K562 (cell line): Measurements from ENCODE around the gene ANKRD23. TPM values are rescaled to one million over a fixed set of nuclear protein-coding genes. Genes with fewer than 3 reads are reported as not detected.

Source experiments
- ATAC-seq: fragments of 200-7000 bp; cut with Tn5 transposase; 3 replicates; pipeline ENCODE4 v1.9.1; 2020; ENCODE audit warnings: moderate library complexity
- BruUV-seq: library from RNA; stranded (reverse); fragments of 400-500 nt; replicated peaks from 2 replicates; lab custom pipeline; 2021; lab: Mats Ljungman, UMichigan
- CTCF ChIA-PET: fragments of 300-600 bp; formaldehyde crosslinking; extraction: SDS; loops from one replicate; lab custom pipeline; 2021; ENCODE audit warnings: low intra/inter-chr PET ratio; lab: Yijun Ruan, JAX
- POLR2A ChIA-PET: fragments of 300-600, 350-650 bp; sonication (Branson Sonifier 250); formaldehyde crosslinking; extraction: SDS; loops from one replicate; lab custom pipeline; 2021; ENCODE audit warnings: antibody characterized with exemption, inconsistent platforms; lab: Yijun Ruan, JAX
- DNase-seq, 4 experiments: peaks; one replicate each; pipeline versions ENCODE4 v3.0.0 to v3.0.0-alpha.2; 2011 to 2018; ENCODE audit warnings: low spot score in 3 of 4, mixed read lengths in 3 of 4; ENCODE audit errors: extremely low read depth in 1 of 4
- FAIRE-seq: peaks from 2 replicates; lab custom pipeline; 2011; peaks lifted over from hg19 to GRCh38; lab: Jason Lieb, UNC
- H2AFZ ChIP-seq: 2 replicates; pipeline ENCODE4 v1.6.0; 2011; ENCODE audit warnings: low read depth, low read length, control low read depth, inconsistent platforms
- H3K27ac ChIP-seq: fragments of 200-600 bp; 3 replicates; pipeline ENCODE4 v1.8.0; 2011; ENCODE audit warnings: low read depth, mild to moderate bottlenecking, control low read depth, inconsistent platforms, low read length, moderate library complexity, mixed read lengths; ENCODE audit errors: extremely low read depth
- H3K27me3 ChIP-seq, 2 experiments: fragments of 300-600 bp in 1 of 2; 2 replicates in 1 of 2; 3 replicates in 1 of 2; pipeline versions ENCODE4 v1.6.0 to v1.8.0; 2011; ENCODE audit warnings: inconsistent platforms in 2 of 2, low read length in 2 of 2, mild to moderate bottlenecking in 1 of 2, mixed read lengths in 1 of 2, moderate library complexity in 1 of 2; ENCODE audit not compliant: control insufficient read depth in 2 of 2, insufficient read depth in 2 of 2
- H3K36me3 ChIP-seq: fragments of 300-600 bp; 3 replicates; pipeline ENCODE4 v1.8.0; 2011; ENCODE audit warnings: mild to moderate bottlenecking, low read length, inconsistent platforms; ENCODE audit not compliant: control insufficient read depth, insufficient read depth
- H3K4me1 ChIP-seq, 2 experiments: fragments of 200-600 bp in 1 of 2; replicated peaks in 1 of 2; 2 replicates in 1 of 2; 3 replicates in 1 of 2; pipeline versions ENCODE4 v1.5.1 to v1.8.0; 2011; ENCODE audit warnings: inconsistent platforms in 2 of 2, low read length in 2 of 2, mild to moderate bottlenecking in 1 of 2, mixed read lengths in 1 of 2, moderate library complexity in 1 of 2; ENCODE audit not compliant: control insufficient read depth in 2 of 2, insufficient read depth in 2 of 2
- H3K4me2 ChIP-seq: 2 replicates; pipeline ENCODE4 v1.6.1; 2011; ENCODE audit warnings: low read length, control low read depth, inconsistent platforms, mixed read lengths; ENCODE audit not compliant: insufficient read depth
- H3K4me3 ChIP-seq: fragments of 200-600 bp; sonication (generic), shearing (Covaris generic); 2 replicates; pipeline ENCODE4 v1.5.1; 2016; ENCODE audit warnings: control low read depth, inconsistent platforms
- H3K79me2 ChIP-seq: fragments of 200-600 bp; 3 replicates; pipeline ENCODE4 v1.8.0; 2011; ENCODE audit warnings: low read length, inconsistent platforms; ENCODE audit not compliant: control insufficient read depth, insufficient read depth
- H3K9ac ChIP-seq, 2 experiments: 2 replicates each; pipeline versions ENCODE4 v1.6.0 to v1.6.1; 2011; ENCODE audit warnings: low read depth in 2 of 2, low read length in 2 of 2, control low read depth in 1 of 2, inconsistent platforms in 1 of 2, mild to moderate bottlenecking in 1 of 2, mixed read lengths in 1 of 2; ENCODE audit not compliant: insufficient read depth in 1 of 2
- H3K9me1 ChIP-seq: one replicate; pipeline ENCODE4 v1.6.0; 2011; ENCODE audit warnings: inconsistent platforms, mild to moderate bottlenecking, low read length, moderate library complexity; ENCODE audit not compliant: control insufficient read depth, insufficient read depth
- H3K9me3 ChIP-seq: replicated peaks from 2 replicates; pipeline ENCODE4 v1.5.1; 2011; ENCODE audit warnings: low read depth, low read length, inconsistent platforms; ENCODE audit not compliant: control insufficient read depth, insufficient read depth
- H4K20me1 ChIP-seq: replicated peaks from 2 replicates; pipeline ENCODE4 v1.6.1; 2011; ENCODE audit warnings: low read length, inconsistent platforms, mixed read lengths; ENCODE audit not compliant: control insufficient read depth, insufficient read depth
- BRF1 ChIP-seq: IDR thresholded peaks from 3 replicates; pipeline ENCODE4 v1.6.1; 2011; ENCODE audit warnings: borderline replicate concordance, mild to moderate bottlenecking; ENCODE audit not compliant: insufficient read length; ENCODE audit errors: extremely low read depth
- CEBPB ChIP-seq: fragments of 450-650 bp; IDR thresholded peaks from 2 replicates; pipeline ENCODE4 v1.6.1; 2016; ENCODE audit warnings: missing genetic modification characterization, missing compliant biosample characterization
- CEBPG ChIP-seq, 3 experiments: fragments of 200-800 bp in 1 of 3; sonication (Bioruptor generic) in 1 of 3; sonication (generic) in 1 of 3; formaldehyde crosslinking in 1 of 3; IDR thresholded peaks in 2 of 3; conservative IDR thresholded peaks in 1 of 3; 2 replicates each; pipeline versions ENCODE4 v1.6.1 to v1.8.0; 2016 to 2022; ENCODE audit warnings: missing compliant biosample characterization in 2 of 3, missing genetic modification characterization in 2 of 3, mild to moderate bottlenecking in 1 of 3, missing genetic modification reagents in 1 of 3
- ETV5 ChIP-seq: sonication (generic); formaldehyde crosslinking; IDR thresholded peaks from 2 replicates; pipeline ENCODE4 v1.4.0; 2020; ENCODE audit warnings: low read depth, mild to moderate bottlenecking, missing genetic modification reagents
- JUNB ChIP-seq: fragments of 450-650 bp; formaldehyde crosslinking; conservative IDR thresholded peaks from 2 replicates; pipeline ENCODE4 v1.4.0; 2020; ENCODE audit warnings: mild to moderate bottlenecking
- NFRKB ChIP-seq: fragments of 450-650 bp; IDR thresholded peaks from 2 replicates; pipeline ENCODE4 v1.6.1; 2016; ENCODE audit warnings: low read depth
- PTBP1 ChIP-seq: fragments of 200-400 bp; formaldehyde crosslinking; IDR thresholded peaks from 2 replicates; pipeline ENCODE4 v1.6.1; 2017; ENCODE audit warnings: low read depth, low read length
- SMC3 ChIP-seq: conservative IDR thresholded peaks from 2 replicates; pipeline ENCODE4 v1.6.1; 2011; ENCODE audit warnings: low read depth, low read length, improper control_type of control experiment; ENCODE audit not compliant: insufficient read depth
- SPI1 ChIP-seq: IDR thresholded peaks from 2 replicates; pipeline ENCODE4 v1.6.1; 2011; ENCODE audit warnings: low read depth, low read length, control low read depth, borderline replicate concordance
- TAF9B ChIP-seq: fragments of 450-650 bp; IDR thresholded peaks from 2 replicates; pipeline ENCODE4 v1.6.1; 2018; ENCODE audit warnings: mild to moderate bottlenecking; ENCODE audit not compliant: partially characterized antibody
- TAL1 ChIP-seq: fragments of 450-650 bp; IDR thresholded peaks from 2 replicates; pipeline ENCODE4 v1.6.1; 2016; ENCODE audit warnings: mild to moderate bottlenecking
- TFAM ChIP-seq: fragments of 250-450 bp; sonication (Bioruptor Pico); conservative IDR thresholded peaks from 2 replicates; pipeline ENCODE4 v1.5.0; 2021; ENCODE audit warnings: mild to moderate bottlenecking, moderate library complexity
- TSC22D4 ChIP-seq: fragments of 450-650 bp; IDR thresholded peaks from 2 replicates; pipeline ENCODE4 v1.6.1; 2016; ENCODE audit warnings: missing genetic modification characterization, missing biosample characterization, control low read depth
- ZFP36 ChIP-seq: fragments of 150-350 bp; IDR thresholded peaks from 2 replicates; pipeline ENCODE4 v1.6.1; 2018; ENCODE audit warnings: low read length, low read depth; ENCODE audit not compliant: partially characterized antibody
- ZNF583 ChIP-seq: fragments of 250-450 bp; sonication (Bioruptor Pico); IDR thresholded peaks from 2 replicates; pipeline ENCODE4 v1.4.0; 2020
- WGBS: fragments of 100-300 bp; shearing (Covaris generic); methylation state at CpG from one replicate; pipeline ENCODE4 v1.1.6; 2016; ENCODE audit warnings: low coverage, mixed read lengths; ENCODE audit not compliant: insufficient coverage; ENCODE audit errors: missing lambda C conversion rate; 5-methylcytosine and 5-hydroxymethylcytosine counted together
- in situ Hi-C: fragments of 300-500 bp; cut with MboI; formaldehyde crosslinking; loops from 4 replicates; pipeline ENCODE4 v1.15.0; 2018; ENCODE audit warnings: inconsistent platforms, mixed read lengths
- intact Hi-C: fragments of 100-400 bp; cut with micrococcal nuclease; formaldehyde crosslinking; loops from 2 replicates; pipeline ENCODE4 v1.14.2; 2022
- polyA plus RNA-seq, 8 experiments: library from polyadenylated mRNA; depleted of rRNA in 4 of 8; stranded (reverse) in 5 of 8; unstranded in 3 of 8; fragments of >200 nt; fragmentation: Nextera tagmentation in 2 of 8; fragmentation: Illumina TruSeq in 1 of 8; extraction: Ambion mirVana in 2 of 8; extraction: Trizol in 1 of 8; gene quantifications; 2 replicates each; pipeline versions ENCODE4 v1.2.1 to v1.2.3, GENCODE V29; 2011 to 2014; ENCODE audit warnings: inconsistent platforms in 1 of 8, missing spikeins in 1 of 8
- total RNA-seq, 7 experiments: library from RNA; depleted of rRNA in 6 of 7; stranded (reverse); fragments of >200 nt in 6 of 7; fragmentation: Illumina TruSeq in 2 of 7; extraction: Trizol in 2 of 7; gene quantifications; 2 replicates each; pipeline versions ENCODE4 v1.2.1 to v1.2.3, GENCODE V29; 2011 to 2021; ENCODE audit warnings: low replicate concordance in 1 of 7
- TF ChIP-seq, protein P1 (sequence below): fragments of 450-650 bp; IDR thresholded peaks from one replicate; pipeline ENCODE4 v1.6.1; 2018; ENCODE audit warnings: mild to moderate bottlenecking, moderate library complexity; ENCODE audit not compliant: partially characterized antibody
- TF ChIP-seq, protein P2 (sequence below): fragments of 250-450 bp; sonication (Bioruptor Pico); IDR thresholded peaks from 2 replicates; pipeline ENCODE4 v1.5.0; 2021; ENCODE audit warnings: mild to moderate bottlenecking, borderline replicate concordance
- TF ChIP-seq, protein P3 (sequence below): fragments of 450-650 bp; IDR thresholded peaks from 2 replicates; pipeline ENCODE4 v1.6.1; 2016; ENCODE audit warnings: missing biosample characterization, missing genetic modification characterization

The ANKRD23 gene
- total and polyA plus RNA-seq, 9 of the 15 experiments (the other 6 are each of a cell fraction or from before 2014, with no cell fraction given) = 0.32 to 4.8 (median 2.8) TPM

DNA sequence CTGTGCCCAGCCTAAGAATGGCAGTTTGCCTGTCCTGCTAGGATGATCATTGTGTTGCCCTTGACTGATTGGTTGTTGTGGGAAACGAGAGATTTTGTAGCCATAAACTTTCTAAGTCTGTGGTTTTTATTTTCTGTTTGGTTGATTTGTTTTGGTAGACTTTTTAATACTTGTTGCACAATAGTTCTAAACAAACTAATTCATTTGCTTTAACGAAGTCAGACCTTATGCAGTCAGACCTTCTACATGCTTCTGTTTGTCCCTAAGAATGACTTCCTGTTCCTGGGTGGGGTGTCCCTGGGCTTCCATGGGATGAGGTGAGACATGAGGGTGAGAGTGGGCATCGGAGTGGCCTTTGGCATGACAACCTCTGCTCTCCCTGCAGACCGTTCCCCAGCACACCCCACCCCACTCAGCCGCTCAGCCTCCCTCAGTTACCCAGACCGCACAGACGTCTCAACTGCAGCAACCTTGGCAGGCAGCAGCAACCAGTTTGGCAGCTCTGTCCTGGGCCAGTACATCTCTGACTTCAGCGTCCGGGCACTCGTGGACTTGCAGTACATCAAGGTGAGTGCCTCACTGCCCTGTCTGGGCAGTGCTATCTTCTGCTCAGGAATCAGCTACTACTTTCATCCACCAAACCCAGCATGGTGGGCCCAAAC, 35.5 kb downstream of the ANKRD23 start:
- ChIA-PET POLR2A (interaction anchor here (1.7 kb wide), 1 partner anchor 31 kb away, joined by 4 read pairs; no protein-coding TSS in a partner anchor), CTCF (no interaction called here)
- no peak overlapping the region for H3K9ac ChIP-seq
- H3K79me2 ChIP-seq = no peaks in the 10 kb centered on the region
- BruUV-seq = no TSS peak
- in situ Hi-C loops = no loop called here
- peaks cover 5% of the 10 kb centered on the region for H3K9me1 ChIP-seq
- H3K4me3 ChIP-seq = no peak overlapping the region
- H4K20me1 ChIP-seq = 0 out of 2 replicates have a peak, but pooled peaks cover 5% of the 10 kb centered on the region
- intact Hi-C loops = loop anchor here (10.0 kb wide), 1 partner anchor 254 kb away; no protein-coding TSS in a partner anchor
- FAIRE-seq (no peak), DNase-seq (no peak), ATAC-seq (no peak)
- no peaks in the 10 kb centered on the region for H3K36me3 ChIP-seq
- WGBS = 69% methylated on average over 10 of the region's 10 CpGs
- no peak overlapping the region for H3K4me2 ChIP-seq
- peaks cover 10 to 20% of the 10 kb centered on the region in 2 experiments; a peak in 4 of 5 replicates for H3K4me1 ChIP-seq
- H2AFZ ChIP-seq = no peak overlapping the region
- no peak overlapping the region for H3K27ac ChIP-seq
- H3K9me3 ChIP-seq = no peaks in the 10 kb centered on the region
- no peaks in the 10 kb centered on the region for H3K27me3 ChIP-seq
- no peak for TF ChIP-seq ZNF583 (CRISPR knock-in tag)
- no peak for TF ChIP-seq ZFP36
- TF ChIP-seq JUNB (CRISPR knock-in tag) = no peak
- no peak for TF ChIP-seq PTBP1
- TF ChIP-seq SMC3 = no peak
- no peak for TF ChIP-seq TAF9B
- TF ChIP-seq, protein P1, sequence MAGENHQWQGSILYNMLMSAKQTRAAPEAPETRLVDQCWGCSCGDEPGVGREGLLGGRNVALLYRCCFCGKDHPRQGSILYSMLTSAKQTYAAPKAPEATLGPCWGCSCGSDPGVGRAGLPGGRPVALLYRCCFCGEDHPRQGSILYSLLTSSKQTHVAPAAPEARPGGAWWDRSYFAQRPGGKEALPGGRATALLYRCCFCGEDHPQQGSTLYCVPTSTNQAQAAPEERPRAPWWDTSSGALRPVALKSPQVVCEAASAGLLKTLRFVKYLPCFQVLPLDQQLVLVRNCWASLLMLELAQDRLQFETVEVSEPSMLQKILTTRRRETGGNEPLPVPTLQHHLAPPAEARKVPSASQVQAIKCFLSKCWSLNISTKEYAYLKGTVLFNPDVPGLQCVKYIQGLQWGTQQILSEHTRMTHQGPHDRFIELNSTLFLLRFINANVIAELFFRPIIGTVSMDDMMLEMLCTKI = no peak
- TF ChIP-seq, protein P2, sequence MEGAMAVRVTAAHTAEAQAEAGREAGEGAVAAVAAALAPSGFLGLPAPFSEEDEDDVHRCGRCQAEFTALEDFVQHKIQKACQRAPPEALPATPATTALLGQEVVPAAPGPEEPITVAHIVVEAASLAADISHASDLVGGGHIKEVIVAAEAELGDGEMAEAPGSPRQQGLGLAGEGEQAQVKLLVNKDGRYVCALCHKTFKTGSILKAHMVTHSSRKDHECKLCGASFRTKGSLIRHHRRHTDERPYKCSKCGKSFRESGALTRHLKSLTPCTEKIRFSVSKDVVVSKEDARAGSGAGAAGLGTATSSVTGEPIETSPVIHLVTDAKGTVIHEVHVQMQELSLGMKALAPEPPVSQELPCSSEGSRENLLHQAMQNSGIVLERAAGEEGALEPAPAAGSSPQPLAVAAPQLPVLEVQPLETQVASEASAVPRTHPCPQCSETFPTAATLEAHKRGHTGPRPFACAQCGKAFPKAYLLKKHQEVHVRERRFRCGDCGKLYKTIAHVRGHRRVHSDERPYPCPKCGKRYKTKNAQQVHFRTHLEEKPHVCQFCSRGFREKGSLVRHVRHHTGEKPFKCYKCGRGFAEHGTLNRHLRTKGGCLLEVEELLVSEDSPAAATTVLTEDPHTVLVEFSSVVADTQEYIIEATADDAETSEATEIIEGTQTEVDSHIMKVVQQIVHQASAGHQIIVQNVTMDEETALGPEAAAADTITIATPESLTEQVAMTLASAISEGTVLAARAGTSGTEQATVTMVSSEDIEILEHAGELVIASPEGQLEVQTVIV (CRISPR knock-in tag) = no peak
- TF ChIP-seq TAL1 = no peak
- TF ChIP-seq, protein P3, sequence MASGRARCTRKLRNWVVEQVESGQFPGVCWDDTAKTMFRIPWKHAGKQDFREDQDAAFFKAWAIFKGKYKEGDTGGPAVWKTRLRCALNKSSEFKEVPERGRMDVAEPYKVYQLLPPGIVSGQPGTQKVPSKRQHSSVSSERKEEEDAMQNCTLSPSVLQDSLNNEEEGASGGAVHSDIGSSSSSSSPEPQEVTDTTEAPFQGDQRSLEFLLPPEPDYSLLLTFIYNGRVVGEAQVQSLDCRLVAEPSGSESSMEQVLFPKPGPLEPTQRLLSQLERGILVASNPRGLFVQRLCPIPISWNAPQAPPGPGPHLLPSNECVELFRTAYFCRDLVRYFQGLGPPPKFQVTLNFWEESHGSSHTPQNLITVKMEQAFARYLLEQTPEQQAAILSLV (tag) = 0 out of 2 replicates have a peak, but pooled peaks have one; percentile 41
- TF ChIP-seq BRF1 = no peak
- no peak for TF ChIP-seq NFRKB
- no peak for TF ChIP-seq TSC22D4
- no peak for TF ChIP-seq SPI1
- TF ChIP-seq TFAM (CRISPR knock-in tag) = no peak
- no peak for TF ChIP-seq ETV5
- peak; percentile 70 for TF ChIP-seq CEBPB (tag)
- no peak for TF ChIP-seq CEBPG (CRISPR knock-in tag; IDR thresholded peaks at IDR 0.05)
- TF ChIP-seq CEBPG (tag; conservative IDR thresholded peaks at IDR 0.05 in 1 of 2, IDR thresholded peaks at IDR 0.05 in 1 of 2) = peak in 1 of 2 experiments; percentile 71; a peak in 3 of 4 replicates
